Measurements from ENCODE around the gene TBC1D17.

The TBC1D17 gene

DNA sequence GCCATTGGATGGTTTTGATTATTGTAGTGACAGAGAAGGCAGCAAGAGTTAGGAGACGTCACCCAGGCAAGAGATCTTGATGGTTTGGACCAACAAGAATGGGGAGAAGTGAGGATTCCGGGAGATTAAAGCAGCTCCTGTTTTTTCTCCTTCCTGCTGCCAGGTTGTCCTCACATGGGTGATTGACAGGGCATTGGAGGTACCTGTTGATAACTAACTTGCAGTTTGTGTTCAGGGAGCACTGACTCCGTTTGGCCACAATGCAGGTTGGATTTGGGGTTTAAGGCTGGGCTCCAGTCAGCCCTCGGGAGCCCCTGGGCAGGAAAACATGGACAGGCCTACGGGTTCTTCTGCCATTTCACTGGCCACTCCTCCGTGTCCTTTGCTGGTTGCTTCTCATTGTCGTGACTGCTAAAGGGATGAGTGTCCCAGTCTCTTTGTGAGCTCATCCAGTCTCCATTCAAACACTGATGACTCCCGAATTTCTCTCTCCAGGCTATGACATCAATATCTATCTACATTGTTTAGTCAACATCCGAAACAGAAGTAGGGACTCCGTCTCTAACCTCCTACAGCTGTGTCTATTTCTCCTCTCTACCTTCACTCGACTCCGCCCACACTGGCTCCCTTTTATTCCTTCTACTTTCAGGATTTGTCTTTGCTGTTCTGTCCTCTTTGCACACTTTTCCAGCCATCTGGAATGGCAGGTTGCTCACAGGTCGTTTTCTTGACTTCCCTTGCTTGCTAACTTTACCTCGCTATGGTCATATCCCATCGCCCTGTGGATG, 27.9 kb upstream of the TBC1D17 start:
- DNase-seq = no peak

DNA sequence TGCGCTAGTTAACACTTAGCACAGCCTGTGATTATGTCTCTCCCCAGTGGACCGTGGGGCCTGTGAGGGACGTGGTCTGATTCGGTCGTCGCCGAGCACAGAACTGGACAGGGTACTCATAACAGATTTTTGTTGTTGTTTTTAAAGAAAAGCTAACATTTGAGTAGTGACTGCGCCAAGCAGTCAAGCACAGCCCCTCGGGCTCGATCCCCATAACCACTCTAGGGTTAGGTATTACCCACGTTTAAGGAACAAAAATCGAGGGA, 27.3 kb upstream of the TBC1D17 start:
- DNase-seq = no peak

DNA sequence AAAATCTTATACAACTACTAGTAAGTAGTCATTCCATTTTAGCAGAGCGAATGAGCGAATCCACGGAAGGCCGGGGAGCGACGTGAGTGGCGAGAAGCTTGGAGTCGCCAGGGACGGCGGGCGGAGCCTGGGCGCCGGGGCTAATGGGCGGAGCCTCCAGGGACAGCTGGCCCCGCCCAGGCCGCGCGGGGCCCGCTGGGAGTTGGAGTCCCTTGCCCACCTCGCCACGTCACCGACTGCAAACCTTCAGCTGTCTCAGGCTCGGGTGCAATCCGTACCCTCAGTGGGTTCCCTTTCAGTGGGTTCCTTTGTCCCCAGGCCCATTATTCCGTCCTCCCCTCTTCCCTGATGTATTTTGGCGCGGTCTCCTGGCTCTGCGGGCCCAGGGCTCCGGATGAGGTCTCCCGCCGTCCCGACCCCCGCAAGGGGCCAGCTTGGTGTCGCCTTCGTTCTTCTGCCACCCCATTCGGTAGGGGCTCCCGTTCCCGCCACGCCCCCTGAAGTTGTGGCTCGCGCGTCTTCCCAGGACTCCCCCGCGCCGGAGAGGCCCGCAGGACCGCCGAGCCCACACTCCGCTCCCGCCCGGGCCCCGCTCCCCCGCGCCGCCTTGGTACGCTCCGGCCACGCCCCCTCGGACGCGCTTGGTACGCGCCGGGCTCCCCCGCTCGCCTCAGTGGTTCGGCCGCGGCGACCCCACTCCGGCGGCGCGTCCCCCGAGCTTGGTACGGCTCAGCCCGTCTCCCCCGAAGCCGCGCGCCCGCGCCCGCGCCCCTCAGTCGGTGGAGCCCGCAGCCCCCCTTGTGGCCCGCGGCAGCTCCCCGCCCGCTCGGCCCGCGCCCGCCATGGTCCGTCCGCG, 26.8 kb upstream of the TBC1D17 start, which contains the start of gene PTOV1:
Gene PTOV1 (plus strand): TSS at position 673 of the 856 bp plus-strand sequence.
- DNase-seq = peak; percentile 94

DNA sequence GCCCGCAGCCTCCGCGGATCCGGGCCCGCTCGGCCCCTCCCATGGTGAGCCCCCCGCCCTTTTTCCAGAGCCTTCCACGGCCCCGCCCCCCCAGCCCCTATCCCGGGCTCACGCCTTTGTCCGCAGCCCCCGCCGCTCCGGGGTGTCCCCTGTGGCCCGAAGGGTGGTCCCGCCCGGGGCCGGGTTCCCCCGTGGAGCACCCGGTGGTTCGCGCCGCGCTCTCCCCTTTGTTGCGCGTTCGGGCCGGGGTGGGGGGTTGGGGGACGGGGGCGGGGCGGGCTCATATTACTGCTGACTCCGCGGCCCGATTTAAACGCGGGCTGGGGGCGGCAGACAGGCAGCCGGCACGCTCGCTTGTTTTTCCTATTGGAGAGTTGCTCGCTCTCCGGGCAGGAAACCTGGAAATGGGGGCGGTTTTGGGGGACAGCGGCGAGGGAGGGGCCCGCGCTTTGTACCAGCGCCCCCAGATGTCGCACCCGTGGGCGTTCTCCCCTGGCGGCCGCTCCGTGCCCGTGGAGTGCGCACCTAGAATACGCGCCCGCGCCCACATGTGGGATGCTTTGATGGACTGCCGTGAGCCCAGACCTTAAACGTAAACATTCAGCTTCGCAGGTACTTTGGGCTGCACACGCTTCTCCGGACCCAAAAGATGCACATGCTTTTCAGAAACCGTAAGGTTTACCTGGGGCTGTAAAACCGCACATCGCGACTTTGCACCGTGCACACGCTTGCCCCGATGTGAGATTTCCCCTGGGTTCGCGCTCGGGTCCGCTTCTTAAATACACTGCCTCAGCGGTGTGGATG, 25.8 kb upstream of the TBC1D17 start:
- DNase-seq = peak; percentile 40

DNA sequence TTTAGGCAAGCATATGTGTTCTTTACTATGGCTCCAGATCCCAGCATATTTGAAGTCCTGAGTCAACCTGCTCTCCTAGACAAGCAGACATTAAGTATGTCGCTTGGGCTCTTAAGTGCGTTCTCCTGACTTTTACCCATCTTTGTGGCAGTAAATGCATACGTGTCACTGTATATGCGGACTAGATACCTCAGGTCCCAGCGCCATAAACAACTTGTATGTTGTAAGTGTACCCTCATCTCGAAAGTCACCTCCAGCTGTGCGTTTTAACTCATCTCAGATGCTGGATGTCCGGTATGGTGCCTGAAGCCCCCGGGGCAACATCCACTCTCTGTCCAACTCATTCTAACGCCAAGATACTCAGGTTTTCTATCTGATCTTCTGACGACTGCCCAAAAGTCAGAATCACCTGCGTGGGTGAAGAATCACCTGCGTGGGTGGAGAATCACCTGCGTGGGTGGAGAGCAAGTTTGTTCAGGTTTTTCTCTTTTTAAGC, 24.8 kb upstream of the TBC1D17 start:
- DNase-seq = no peak

DNA sequence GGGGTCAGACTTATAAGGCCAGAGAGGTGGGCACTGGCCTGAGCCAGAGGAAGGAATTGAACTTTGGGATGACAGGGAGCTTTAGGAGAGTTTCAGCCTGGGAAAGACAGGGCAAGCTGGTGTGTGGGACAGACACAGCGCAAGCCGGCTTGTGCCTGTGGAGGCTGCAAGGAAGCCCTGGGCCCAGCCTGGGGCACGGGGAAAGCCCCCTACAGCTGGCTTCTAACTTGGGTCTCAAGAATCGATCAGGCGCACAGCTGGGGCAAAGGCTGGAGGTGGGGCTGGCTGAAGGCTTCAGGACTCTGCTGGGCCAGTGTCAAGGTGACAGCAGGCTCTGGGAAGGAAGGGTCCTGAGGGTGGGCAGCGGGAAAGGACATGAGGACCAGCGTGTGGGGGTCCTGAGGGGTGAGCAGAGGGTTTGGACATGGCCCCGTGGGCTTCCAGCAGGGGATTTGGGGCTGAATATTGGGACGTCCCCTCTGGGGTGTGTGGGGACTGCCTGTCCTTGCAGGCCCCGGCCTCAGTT, 23.6 kb upstream of the TBC1D17 start:
- DNase-seq = no peak

DNA sequence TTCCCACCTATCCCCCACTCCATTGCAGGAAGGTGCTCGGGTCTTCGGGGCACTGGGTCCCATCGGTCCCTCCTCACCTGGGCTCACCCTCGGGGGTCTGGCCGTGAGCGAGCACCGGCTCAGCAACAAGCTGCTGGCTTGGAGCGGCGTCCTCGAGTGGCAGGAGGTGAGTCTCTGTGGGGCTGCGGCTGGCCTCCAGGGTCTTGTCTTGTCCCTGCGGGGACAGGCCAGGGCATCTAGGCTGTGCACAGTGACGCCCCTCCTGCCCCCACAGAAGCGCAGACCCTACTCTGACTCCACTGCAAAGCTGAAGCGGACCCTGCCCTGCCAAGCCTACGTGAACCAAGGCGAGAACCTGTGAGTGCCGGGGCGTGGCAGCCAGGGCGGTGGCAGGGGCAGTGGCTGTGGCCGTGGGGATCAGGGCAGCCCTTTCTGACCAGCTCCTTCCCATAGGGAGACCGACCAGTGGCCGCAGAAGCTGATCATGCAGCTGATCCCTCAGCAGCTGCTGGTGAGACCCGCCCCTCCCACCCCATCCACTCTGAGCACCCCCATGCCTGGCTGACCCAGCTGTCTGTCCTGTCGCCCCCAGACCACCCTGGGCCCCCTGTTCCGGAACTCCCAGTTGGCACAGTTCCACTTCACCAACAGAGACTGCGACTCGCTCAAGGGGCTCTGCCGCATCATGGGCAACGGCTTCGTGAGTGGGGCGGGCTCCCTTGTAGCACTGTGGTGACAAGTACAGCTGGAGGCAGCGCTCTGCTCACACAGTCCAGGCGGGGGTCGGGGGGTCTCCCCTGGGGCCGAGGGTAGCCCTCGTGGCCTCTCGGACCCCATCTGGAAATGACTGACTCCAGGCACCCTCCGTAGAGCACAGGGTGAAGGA, 22.9 kb upstream of the TBC1D17 start:
- no peak for DNase-seq

DNA sequence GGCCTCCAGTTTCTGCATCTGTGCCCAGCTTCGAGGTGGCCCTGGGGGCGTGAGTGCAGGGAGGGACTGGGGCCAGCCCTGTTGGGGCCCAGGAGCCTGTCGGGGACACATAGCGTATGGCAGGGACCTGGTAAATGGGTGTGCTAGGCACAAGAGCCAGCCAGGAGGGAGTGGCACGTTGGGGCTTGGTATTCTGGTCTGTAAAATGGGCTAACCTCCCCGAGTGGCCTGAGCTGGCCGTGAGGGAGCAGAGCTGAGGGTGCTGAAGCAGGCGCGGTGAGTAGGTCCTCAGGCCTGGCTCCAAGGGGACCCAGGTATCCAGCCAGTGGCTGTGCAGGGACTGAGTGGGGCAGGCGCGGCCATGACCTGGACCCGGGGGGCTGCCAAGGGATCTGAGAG, 22.2 kb upstream of the TBC1D17 start:
- no peak for DNase-seq

DNA sequence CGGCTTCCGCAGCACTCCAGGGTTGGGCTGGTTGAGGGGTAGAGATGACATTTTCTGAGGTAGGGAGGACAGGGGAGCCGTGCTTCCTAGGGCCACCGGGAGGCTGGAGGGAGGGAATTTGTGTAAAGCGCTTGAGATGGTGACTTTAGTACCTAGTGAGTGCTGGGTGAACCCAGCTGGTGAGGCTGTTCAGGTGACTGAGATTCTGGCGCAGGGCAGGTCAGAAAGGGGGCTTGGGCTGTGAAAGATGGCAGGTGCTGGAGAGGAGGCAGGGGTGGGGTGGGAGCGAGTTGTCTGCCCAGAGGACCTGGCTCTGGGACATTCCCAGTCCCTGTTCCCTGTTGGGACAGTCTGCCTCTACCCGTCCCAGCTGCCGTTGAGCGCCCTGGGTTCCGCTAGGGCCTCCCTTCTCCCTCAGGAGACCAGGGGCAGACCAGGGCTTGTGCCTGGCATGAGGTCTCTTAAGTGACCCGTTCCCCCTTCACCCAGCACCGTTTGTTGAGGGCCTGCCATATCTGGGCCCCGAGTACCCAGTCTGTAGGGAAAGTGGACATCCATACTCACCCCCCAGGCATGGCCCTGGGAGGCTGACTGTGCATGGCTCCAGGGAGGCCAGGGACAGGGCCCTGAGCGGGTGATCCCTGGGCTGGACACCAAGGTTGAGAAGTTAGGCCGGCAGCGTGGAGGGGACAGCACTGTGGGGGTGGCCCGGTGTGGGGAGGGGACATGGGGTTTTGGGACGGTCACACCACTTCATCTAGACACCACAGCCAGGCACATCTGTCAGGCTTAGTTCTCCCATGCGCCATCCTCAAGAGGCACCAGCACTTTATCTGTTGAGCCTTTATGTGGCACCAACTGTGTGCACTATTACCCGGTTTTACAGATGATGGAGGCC, 21.6 kb upstream of the TBC1D17 start:
- no peak for DNase-seq

DNA sequence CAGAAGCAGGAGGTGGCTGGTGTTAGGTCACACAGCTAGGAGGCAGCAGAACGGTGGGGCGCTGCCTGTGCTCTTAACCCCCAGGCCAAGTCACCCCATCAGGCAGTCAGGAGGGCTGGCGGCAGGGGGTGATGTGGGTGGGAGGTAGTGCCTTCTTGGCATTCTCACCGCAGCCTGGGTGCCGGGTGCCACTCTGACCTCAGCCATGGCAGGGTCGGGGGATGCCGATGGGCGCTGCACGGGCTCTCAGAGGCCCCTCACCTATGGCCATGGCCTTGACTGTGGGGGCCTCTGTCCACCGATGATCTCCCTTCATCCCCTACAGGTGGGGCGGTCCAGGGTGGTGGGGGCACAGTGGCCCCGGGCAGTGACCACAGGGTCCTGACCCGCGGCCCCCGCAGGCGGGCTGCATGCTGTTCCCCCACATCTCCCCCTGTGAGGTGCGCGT, 20.9 kb upstream of the TBC1D17 start:
- no peak for DNase-seq

DNA sequence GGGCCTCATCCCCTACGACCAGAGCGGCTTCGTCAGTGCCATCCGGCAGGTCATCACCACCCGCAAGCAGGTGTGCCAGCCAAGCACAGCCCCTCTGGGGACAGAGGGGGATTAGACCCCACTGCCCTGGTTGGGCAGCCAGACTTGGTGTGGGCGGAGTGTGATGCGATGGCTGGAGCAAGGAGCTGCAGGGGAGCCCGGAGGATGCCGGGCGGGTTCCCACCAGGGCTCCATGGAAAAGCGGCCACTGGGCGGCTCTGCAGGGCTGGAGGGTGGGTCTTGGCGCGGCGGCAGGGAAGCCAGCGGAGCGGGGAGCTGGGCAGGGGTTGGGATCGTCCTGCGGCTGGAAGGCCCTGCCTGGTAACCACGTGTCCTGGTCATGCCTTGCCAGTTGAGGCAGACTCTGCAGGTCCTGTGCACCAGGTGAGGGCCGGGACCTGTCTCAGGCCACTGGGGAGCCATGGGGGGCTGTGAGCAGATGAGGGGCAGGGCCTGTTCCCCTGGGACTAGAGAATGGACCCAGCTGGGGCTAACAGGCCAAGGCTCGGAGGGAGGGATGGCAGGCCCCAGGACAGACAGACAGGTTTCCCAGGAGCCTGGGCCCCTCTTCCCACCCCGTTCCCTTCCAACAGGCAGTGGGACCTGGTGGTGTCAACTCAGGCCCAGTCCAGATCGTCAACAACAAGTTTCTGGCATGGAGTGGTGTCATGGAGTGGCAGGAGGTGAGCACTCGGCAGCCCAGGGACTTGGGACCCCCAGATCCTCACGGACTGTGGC, 20.3 kb upstream of the TBC1D17 start:
- DNase-seq = no peak

DNA sequence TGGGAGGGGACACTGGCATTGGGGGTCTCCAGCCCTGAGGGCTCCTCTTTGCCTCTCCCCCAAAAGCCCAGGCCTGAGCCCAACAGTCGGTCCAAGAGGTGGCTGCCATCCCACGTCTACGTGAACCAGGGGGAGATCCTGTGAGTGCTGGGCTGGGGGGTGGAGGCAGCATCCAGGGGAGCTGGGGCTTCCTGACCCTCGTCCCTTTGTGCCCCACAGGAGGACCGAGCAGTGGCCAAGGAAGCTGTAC, 19.7 kb upstream of the TBC1D17 start:
- DNase-seq = no peak

DNA sequence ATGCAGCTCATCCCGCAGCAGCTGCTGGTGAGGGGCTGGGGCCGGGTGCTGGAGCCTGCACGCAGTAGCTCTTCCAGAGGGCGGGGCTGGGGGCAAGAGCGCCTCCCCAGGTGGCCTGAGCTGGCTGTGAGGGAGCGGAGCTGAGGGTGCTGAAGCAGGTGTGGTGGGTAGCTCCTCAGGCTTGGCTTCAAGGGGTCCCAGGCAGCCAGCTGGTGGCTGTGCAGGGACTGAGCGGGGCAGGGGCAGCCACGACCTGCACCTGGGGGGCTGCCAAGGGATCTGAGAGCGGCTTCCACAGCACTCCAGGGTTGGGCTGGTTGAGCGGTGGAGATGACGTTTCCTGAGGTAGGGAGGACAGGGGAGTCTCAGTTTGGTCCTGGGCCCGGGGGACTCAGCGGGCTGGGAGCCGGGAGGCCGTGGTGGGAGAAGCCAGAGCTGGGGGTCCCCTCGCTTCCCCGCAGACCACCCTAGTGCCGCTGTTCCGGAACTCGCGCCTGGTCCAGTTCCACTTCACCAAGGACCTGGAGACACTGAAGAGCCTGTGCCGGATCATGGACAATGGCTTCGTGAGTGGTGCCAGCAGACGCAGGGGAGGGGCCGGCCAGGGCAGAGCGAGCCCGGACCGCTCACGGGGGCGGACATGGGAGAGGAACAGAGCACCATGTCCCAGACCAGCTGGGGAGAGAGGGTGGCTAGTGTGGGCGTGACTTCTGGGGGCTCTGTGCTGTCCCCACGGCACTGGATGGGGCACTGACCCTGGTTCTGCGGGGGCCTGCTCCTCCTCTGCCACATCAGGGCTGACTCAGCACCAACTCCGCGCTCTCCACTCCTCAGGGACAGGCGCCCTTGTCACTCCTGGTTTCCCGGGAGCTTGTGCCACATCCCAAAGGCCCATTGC, 19.2 kb upstream of the TBC1D17 start:
- no peak for DNase-seq

DNA sequence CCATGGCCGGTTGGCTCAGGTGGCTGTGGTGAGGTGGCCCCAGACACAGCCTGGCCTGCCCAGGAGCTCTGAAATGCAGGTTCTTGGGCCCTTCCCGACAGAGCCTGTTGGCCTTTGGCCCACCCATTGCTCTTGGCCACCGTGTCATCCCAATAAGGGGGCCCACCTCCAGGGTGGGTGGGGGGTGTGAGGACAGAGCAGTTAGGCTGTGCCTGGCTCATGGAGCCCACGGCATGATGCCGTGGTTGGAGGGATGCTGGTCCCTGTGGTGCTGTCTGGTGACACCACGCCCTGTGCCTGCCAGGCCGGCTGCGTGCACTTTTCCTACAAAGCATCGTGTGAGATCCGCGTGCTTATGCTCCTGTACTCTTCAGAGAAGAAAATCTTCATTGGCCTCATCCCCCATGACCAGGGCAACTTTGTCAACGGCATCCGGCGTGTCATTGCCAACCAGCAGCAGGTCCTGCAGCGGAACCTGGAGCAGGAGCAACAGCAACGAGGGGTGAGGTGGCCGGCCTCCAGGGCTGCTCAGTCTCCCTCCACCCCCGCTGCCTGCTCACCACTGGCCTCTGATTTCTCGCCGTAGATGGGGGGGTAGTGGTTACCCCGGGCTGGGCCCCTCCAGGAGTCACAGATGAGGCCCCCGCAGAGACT, 17.7 kb upstream of the TBC1D17 start:
- DNase-seq = no peak

DNA sequence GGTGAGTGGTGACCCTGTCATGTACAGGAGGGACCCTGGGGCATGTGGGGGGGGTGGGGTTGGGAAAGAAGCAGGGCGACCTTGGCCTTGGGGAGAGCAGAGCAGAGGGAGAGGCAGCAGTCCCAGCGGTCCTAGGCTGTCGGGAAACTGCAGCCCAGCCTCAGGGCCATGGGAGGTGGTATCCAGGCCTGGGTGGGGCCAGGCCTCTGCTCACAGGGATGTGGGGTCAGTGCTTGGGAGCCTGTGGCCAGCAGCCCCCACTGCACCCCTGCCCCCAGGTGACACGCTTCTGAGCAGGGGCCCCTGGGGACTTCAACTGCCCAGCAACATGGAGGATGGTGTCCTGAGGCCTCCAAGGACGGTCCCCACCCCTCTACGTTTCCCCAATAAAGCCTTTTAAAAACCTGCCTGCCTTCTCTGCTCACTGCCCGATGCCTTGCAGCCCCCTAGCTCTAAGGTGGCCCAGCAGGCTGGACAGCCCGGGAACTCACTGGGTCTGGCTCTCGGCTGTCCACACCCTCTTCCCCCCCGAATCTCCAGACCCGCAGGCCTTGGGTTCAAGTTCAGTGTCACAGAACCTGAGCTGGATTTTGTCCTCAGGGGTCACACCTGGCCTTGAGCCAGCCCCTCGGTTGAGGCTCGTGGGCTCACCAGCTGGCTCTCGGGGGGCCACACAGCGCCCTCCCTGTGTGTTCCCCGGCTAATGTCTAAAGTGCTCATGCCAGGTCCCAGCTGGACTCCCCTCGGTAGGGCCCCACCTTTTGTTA, 17.0 kb upstream of the TBC1D17 start:
- DNase-seq = no peak

DNA sequence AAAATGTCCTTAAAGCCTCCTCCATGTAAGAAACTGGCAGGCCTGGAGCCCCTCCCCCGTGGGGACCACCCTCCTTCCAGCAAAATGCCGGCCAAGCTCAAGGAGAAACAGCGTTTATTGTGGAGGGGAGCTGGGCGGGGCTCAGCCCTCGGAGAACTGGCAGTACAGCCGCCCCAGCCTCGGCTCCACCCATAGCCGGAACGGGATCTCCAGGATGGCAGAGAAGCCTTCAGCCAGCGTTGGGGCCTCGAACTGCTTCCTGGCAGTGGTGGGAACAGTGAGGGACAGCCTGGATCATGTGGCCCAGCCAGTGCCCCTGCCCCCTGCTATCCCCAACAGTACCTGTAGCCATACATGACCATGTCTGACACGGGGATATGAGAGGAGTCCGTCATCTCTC, 16.4 kb upstream of the TBC1D17 start:
- no peak for DNase-seq

DNA sequence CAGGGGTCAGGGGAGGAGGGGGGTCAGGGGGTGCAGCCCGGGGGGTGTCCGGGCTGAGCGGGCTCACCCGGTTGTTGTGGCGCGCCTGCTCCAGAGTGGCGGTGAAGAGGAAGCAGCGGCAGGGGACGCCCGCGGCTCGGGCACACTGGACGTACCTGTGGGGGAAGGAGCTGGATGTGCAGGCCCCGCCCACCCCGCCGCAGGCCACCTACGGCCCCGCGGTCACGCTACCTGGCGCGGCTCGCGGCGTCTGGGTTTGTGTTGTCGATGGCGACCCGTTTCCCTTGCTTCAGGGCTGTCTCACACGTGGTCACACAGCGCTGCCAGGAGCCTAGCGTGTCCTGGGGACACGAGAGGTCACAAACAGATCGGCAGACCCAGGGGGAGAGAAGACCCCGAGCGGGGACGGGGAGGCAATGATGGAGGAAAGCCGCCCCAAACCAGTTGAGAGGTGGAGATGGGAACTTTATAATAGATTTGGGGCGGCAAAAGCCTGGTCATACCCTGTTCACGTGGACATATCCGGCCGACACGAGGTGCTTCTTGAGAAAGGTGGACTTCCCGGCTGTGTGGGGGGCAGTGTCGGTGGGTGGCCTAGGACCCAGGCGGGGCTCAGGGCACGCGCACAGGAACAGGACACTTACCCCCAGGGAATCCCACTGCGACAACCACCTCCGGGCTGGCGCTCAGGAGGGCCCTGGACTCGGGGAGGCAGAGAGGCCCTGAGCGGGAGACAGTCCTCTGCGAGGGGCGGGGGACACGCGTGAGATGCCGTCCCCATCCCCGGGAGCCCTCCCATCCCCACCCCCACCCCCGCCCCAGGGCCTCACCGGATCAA, 15.7 kb upstream of the TBC1D17 start:
- DNase-seq = no peak

All from RPMI8226 (cell line).